Upper lobe of right lung (tissue), 1 donor: ENCODE results near the gene CC2D1A. TPM values are rescaled to one million over a fixed set of nuclear protein-coding genes. Genes with fewer than 3 reads are reported as not detected.
A peak's percentile ranks its signal among the peaks of the same experiment; 100 is the strongest.

Experiments
- ATAC-seq: fragments of 200-7000 bp; cut with Tn5 transposase; one replicate; pipeline ENCODE4 v1.9.1; 2020; ENCODE audit warnings: mild to moderate bottlenecking, moderate library complexity
- DNase-seq: peaks from one replicate; pipeline ENCODE4 v3.0.0-alpha.2; 2020
- H3K27ac ChIP-seq: fragments of 200-600 bp; one replicate; pipeline ENCODE4 v1.8.0; 2022
- H3K27me3 ChIP-seq: fragments of 200-600 bp; one replicate; pipeline ENCODE4 v1.8.0; 2022; ENCODE audit warnings: mild to moderate bottlenecking
- H3K36me3 ChIP-seq: fragments of 200-600 bp; one replicate; pipeline ENCODE4 v1.8.0; 2022
- H3K4me1 ChIP-seq: fragments of 200-600 bp; one replicate; pipeline ENCODE4 v1.8.0; 2022
- H3K4me3 ChIP-seq: fragments of 200-600 bp; one replicate; pipeline ENCODE4 v1.8.0; 2022; ENCODE audit warnings: mild to moderate bottlenecking
- H3K9me3 ChIP-seq: fragments of 200-600 bp; one replicate; pipeline ENCODE4 v1.8.0; 2022
- CTCF ChIP-seq: fragments of 200-600 bp; IDR thresholded peaks from one replicate; pipeline ENCODE4 v1.8.0; 2022; ENCODE audit warnings: antibody characterized with exemption
- intact Hi-C: fragments of 100-400 bp; cut with DNase I; formaldehyde crosslinking; loops from one replicate; pipeline ENCODE4 v1.11.0; 2022
- total RNA-seq: library from RNA; stranded (reverse); fragmentation: NEBNext Ultra II Directional; extraction: Animal tissue kit (Norgen Biotek cat#: 25700); gene quantifications from one replicate; pipeline ENCODE4 v1.2.1, GENCODE V29; 2021
- donor health status: DM: no; HTN: yes; CAD: no; lungs with severe emphysema.

The CC2D1A gene
- total RNA-seq, 1 donor from 2014 or later, result 28.9 TPM

- DNase-seq (no peak), ATAC-seq (no peak)
- TF ChIP-seq CTCF, result no peak
- Histone ChIP-seq H3K36me3 (peaks cover 64% of the 10 kb centered on the region), H3K4me3 (no peak overlapping the region), H3K27ac (no peak overlapping the region), H3K4me1 (peaks cover 11% of the 10 kb centered on the region), H3K27me3 (no peaks in the 10 kb centered on the region), H3K9me3 (no peaks in the 10 kb centered on the region)
- intact Hi-C loops, result no loop called here
These were observed 52.0 kb downstream of the CC2D1A start for GRCh38 chr19:13958043-13958442.

GRCh38 chr19:13959141-13959961 lies 53.4 kb downstream of the CC2D1A start:
- intact Hi-C loops, result no loop called here
- H3K27me3 ChIP-seq, result no peaks in the 10 kb centered on the region
- ATAC-seq, result no peak
- H3K36me3 ChIP-seq, result peaks cover 63% of the 10 kb centered on the region
- H3K9me3 ChIP-seq, result no peaks in the 10 kb centered on the region
- H3K4me3 ChIP-seq, result no peak overlapping the region
- DNase-seq, result no peak
- no peaks in the 10 kb centered on the region for H3K4me1 ChIP-seq
- no peak for TF ChIP-seq CTCF
- no peak overlapping the region for H3K27ac ChIP-seq

- intact Hi-C loops, result no loop called here
- no peaks in the 10 kb centered on the region for H3K27me3 ChIP-seq
- H3K36me3 ChIP-seq, result peaks cover 57% of the 10 kb centered on the region
- TF ChIP-seq CTCF, result peak; percentile 27
- H3K27ac ChIP-seq, result no peak overlapping the region
- DNase-seq, result no peak
- no peak overlapping the region for H3K4me3 ChIP-seq
- ATAC-seq, result peak; percentile 21
- no peaks in the 10 kb centered on the region for H3K4me1 ChIP-seq
- no peaks in the 10 kb centered on the region for H3K9me3 ChIP-seq
These were observed 54.2 kb downstream of the CC2D1A start for GRCh38 chr19:13959962-13960862.

- H3K36me3 ChIP-seq, result peaks cover 57% of the 10 kb centered on the region
These were observed 55.1 kb downstream of the CC2D1A start for GRCh38 chr19:13960863-13961784.

More at GRCh38 chr19:13960863-13961784, 55.1 kb downstream of the CC2D1A start:
- H3K27ac ChIP-seq, result no peak overlapping the region
- H3K27me3 ChIP-seq, result no peaks in the 10 kb centered on the region
- H3K4me1 ChIP-seq, result no peaks in the 10 kb centered on the region
- ATAC-seq, result no peak
- TF ChIP-seq CTCF, result no peak
- no peak for DNase-seq
- intact Hi-C loops, result no loop called here
- H3K4me3 ChIP-seq, result no peak overlapping the region
- H3K9me3 ChIP-seq, result no peaks in the 10 kb centered on the region
